HG03159 (cell line): Measurements from ENCODE around the gene PLEKHA5.
"Not testable (repeated sequence)": the region's sequence is repeated elsewhere in the genome, so short reads cannot be mapped to it uniquely, and the experiment has no call there.

Experiments used
- ATAC-seq: cut with Tn5 transposase; IDR thresholded peaks from one replicate; pipeline ENCODE4 v1.9.1; 2021; ENCODE audit warnings: mild to moderate bottlenecking, moderate library complexity; ENCODE audit not compliant: unreplicated experiment

Gene PLEKHA5

DNA sequence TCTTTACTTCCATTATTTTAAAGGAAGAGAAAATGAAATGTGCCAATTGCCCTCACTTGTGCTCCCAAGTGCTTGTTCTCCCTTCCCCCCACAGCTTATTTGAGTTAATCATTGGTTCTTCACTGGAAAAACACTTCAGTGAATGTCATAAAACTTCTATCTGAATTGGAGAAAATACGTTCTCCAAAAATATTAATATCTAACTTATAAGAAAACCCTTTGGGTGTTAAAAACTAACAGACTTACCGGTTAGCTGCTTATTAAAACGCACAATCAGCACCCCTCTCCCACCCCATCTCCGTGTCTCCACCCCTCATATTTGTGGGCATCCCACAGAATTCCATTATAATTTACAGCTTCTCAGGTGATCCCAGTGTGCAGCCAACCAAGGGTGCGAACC lies 31.7 kb downstream of the PLEKHA5 start:
- ATAC-seq = no peak

DNA sequence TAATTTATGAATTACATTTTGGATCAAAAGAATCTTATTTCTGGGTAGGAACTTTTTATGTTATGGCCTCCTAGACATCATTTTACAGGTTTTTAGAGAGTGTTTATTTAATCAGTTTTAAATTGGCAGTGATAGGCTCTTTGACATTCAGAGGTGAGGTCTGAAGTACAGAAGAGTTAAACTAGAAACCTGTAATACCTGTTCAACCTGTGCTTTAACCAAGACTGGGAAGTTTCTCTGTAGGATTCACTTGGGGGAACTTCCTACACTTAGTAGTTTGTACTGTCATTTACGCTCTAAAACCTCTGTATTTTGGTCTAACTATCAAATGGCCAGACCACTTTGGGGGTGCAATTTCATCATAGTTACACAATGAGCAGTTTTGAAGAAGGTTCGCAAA lies 35.9 kb downstream of the PLEKHA5 start:
- no peak for ATAC-seq

DNA sequence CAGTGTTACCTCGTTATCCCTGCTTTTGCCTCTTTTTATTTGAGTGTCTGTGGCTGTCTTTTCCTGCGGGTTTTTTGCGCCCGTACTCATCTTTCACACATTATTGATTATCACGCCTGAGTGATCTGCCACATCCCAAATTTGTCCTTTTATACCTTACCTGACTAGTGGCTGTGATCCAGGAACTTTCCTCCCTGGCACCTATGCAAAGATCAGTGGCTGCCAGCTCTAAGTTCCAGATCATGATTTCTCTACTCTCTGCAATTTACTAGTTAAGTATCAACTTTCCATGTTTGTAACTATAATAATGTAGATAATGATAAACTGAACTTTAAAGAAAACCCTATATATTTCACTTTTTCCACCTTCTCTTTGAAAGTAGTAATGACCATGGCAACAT lies 36.9 kb downstream of the PLEKHA5 start:
- ATAC-seq = no peak

DNA sequence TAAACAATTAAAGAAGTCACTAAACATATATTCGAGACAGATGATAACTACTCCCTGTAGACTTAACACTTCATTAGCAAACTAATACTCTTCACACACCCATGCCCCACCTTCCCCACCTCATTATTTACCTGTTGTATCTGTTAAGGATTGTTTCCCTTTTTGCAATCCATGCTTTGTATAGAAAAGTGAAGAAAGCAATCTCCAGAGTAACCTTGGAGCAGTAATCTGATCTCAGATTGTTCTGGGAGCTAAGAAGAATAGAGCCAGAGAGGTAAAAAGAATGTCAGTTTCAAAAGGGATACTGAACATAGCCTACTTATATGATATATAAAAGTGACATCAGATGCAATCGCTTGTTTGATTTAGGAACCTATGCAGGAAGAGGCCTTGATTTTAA lies 37.4 kb downstream of the PLEKHA5 start:
- ATAC-seq = no peak

DNA sequence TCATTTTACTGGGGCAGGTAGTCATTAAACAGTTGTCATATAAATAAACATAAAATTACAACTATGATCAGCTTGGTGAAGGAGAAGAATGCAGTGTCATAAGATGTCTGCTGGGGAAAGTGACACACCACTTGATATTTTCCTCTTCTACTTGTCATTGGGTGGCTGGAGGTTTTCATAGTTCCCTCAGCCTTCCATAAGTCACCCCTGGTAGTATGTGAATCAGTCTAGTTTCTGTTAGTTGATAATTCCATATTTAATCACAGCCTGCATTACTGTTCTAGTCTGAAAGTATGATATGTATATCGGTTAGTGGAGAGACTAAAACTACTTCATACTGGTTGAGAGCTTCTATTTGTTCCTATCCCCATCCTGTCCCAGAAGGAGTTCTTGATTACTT lies 38.2 kb downstream of the PLEKHA5 start:
- ATAC-seq = no peak

DNA sequence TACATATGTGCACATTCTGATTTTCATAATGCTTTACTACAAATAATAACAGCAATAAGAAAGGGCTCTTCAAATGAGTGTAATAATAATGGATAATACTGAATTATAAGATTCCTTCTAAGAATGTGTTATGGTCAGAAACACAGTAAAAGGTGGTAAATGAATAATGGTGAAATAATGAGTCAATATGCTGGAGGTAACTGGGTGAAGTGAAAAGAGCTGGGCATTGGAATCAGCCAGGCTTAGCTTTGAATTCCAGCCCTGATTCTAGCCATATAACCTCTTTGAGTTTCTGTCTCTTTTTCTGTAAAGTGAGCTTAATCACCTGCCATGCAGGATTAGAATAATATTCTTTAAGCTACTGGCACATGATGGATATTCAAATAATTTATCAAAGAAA lies 39.1 kb downstream of the PLEKHA5 start:
- ATAC-seq = no peak

DNA sequence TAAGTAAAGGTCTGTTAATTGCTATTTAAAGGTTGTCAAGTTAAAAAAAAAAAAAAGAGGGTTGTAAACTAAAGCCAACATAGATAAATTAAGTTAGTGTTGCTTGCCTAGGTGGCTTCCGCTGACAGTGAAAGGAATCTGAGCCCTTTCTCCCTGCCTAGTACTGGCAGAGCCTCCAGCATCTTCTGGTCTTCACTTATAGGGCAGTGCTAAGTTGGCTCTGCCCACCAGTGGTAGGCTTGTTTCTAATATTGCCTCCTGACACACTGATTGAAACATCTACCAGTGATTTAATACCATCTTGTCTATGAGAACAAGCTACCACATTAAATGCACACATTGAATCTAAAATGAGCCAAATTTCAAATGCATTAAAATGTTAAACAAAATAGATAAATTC lies 39.7 kb downstream of the PLEKHA5 start:
- ATAC-seq = no peak

DNA sequence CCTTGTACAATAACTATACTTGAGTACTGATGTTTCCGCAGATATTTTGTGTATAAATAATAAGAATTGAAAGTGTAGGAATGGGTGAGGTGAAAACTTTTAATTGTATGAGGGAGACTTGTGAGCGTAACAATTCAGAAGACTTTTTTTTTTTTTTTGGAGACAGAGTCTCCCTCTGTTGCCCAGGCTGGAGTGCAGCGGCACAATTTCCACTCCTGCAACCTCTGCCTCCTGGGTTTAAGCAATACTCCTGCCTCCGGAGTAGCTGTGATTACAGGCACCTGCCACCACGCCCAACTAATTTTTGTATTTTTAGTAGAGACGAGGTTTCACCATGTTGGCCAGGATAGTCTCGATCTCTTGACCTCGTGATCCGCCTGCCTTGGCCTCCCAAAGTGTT lies 40.8 kb downstream of the PLEKHA5 start:
- not testable (repeated sequence) for ATAC-seq

DNA sequence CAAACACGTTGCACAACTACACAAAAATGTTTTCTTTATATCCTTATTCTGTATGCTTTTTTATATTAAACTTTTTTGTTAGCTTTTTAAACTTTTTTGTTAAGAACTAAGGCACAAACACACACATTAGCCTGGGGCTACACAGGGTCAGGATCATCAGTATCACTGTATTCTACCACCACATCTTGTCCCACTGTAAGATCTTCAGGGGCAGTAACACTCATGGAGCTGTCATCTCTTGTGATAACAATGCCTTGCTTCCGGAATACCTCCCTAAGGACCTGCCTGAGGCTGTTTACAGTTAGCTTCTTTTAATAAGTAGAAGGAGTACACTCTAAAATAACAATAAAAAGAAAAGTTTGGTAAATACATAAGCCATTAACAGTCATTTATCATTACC lies 42.2 kb downstream of the PLEKHA5 start:
- no peak for ATAC-seq

DNA sequence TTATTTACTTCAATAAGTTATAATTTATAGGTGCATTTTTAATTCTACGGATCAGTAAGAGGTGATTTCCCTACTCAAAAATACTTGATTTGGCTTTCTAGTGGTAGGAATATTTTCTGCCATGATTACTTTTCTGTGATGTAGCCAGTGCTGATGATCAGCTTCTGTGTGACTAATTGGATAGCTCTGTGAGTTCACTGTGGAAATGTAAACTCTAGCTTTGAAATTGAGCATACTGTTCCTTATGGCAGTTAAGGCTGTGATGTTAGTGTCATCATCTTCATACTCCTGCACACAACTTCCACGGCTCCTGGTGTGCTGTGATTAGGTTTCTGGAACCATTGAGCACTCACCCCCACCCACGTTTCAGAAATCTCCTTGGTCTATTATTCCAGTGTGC lies 48.2 kb downstream of the PLEKHA5 start:
- ATAC-seq = no peak

DNA sequence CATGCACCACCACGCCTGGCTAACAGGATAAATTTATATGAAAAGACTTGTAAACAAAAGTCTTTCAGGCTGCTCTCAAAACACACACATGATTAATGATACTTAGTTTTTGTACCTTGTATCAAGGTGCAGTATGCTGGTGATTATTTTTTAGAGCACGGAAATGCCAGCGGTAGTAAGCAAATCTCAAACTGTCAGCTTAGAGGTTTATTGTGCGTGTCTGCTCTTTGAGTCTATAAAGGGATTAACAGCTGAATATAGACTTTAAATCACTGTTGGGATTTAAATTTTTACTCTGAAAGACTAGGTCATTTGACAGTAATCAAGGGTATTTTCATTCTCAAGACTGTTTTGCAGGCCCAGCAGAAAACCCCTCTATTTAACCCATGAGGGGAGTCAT lies 50.5 kb downstream of the PLEKHA5 start:
- ATAC-seq = no peak

DNA sequence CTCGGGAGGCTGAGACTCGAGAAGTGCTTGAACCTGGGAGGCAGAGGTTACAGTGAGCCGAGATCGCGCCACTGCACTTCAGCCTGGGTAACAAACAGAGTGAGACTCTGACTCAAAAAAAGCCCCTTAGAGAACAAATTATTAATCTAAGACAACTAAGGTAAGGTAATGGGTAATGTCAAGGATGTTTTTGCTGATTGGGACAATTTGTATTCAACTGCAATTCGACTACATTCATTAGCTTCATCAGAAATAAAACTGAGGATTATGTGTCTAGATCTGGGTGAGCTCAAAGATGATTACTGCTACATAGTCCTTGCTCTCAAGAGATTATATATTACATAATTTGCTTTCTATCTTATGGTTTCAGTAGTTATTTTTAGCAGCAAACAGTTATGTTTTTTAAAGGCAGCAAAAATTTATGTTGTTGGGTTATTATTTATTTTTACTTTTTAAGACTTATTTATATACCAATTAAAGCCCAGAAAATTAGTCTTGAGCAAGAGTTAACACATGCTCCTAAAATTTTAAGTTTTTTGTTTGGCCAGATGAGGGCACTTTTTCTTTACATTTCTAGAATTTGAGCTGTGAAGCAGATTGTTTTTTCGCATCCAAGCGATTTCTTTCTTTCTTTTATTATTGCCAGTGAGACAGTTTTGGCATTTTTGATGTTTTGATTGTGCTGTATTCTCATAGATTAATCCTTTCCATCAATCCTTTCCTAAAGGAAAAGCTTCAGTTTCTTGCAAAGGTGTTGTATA lies 52.3 kb downstream of the PLEKHA5 start:
- ATAC-seq = no peak

DNA sequence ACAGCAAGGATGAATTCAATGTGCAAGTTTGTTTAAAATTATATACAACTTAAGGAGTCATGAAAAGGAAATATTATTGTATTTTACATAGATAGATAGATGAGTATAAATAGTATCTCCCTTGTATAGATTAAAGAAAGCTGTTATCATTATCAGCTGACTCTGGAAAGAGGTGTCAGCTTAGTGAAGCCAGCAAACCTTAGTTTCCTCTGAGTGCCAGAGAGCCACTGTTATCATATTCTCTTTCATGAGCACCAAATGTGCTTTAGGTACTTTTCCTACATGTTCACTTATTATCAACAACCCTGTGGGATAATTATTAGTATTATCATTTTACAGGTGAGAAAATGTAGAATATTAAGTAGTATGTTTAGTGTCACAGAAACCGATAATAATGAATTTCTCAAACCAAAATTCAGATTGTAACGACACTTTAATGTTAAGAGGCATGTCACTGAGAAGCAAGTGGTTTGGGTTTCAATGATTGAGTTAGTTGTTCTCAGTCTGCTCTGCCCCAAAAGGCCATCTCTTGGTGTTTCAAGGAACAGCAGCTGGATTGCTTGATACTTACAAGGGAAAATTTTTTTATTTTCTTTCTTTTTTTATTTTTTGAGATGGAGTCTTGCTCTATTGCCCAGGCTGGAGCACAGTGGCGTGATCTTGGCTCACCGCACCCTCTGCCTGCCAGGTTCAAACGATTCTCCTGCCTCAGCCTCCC lies 53.7 kb downstream of the PLEKHA5 start:
- ATAC-seq = no peak

DNA sequence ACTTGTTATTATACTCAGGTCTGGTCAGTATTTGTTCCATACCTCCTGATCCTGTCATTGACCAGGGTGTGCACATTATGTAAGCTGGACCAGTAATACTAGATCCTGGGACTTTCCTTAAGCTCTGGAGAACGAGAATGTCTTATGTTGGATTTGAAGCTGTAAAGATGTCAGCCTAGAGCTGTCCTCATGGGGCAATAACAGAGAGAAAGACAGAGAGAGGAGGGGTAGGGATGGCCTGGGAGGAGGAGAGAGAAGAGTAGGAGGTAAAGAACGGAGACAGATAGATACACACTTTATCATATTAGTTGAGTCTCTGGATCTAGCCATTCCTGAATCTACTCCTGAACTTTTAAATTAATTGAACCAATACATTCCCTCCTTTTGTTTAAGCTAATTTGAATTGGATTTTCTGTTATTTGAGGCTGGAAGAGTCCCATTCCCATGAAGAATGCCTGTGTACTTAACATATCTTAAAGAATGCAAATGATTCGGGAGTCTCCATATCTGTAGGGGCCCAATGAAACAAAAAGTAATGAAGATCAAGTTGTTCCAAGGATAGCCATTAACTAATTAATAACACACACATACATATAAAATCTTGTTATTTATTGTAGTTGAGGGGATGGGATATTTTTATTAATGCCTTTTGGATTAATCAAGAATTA lies 55.9 kb downstream of the PLEKHA5 start:
- ATAC-seq = no peak

DNA sequence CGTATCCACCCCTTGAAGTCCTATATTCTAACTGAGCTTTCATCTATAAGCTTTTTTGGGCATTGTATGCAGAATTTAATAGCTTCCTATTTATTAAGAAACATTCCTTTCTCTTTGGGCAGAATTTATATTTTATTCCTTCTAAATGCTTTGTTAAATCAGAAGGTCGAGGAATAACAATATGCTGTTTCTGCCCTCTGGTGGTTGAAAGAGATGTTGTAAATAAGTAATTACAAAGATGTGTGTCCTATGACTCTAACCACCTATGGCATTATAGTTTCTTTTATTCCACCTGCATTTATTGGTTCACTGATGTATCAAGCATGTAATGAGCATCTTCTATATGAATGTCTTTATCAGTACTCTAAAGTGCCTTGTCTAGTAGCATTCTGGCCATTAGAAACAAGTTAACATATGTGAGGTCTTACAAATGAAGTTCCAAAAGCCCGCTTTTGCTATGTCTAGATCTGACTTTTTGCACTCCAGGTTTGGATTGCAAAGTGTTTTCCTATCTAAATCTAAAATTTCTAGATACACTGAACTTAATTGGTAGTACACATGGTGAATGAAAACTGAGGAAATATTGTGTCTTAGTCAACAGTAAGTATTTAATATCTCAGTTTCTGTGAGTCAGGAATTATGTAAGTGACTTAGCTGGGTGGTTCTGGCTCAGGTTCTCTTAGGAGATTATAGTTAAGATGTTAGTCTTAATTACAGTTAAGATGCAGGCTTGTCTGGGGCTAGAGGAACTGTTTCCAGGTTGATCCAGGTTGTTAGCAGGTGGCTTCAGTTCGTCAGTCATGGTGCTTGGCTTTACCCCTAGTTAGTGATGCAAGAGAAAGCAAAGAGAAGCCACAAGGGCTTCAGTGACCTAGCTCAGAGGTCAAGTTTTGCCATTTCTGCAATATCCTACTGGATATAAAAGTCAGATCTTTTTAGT lies 57.5 kb downstream of the PLEKHA5 start:
- peak; percentile 57 for ATAC-seq

DNA sequence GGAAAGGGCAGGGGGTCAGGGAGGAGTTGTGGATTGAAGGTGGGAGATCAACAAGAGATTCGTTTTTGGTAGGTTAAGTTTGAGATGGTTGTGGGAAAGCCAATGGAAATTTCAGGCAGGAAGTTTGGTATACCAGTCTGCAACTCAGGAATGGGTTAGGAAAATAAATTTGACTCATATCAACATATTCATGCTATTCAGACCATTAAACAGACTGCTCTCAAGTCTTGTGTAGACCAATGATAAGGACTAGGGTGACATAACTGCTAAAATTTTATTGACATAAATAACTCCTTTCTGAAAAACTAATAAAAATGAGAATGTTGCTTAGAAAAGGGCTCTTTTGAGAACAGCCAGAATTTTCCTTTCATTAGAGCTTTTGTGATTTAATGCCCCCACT lies 60.0 kb downstream of the PLEKHA5 start:
- ATAC-seq = no peak

DNA sequence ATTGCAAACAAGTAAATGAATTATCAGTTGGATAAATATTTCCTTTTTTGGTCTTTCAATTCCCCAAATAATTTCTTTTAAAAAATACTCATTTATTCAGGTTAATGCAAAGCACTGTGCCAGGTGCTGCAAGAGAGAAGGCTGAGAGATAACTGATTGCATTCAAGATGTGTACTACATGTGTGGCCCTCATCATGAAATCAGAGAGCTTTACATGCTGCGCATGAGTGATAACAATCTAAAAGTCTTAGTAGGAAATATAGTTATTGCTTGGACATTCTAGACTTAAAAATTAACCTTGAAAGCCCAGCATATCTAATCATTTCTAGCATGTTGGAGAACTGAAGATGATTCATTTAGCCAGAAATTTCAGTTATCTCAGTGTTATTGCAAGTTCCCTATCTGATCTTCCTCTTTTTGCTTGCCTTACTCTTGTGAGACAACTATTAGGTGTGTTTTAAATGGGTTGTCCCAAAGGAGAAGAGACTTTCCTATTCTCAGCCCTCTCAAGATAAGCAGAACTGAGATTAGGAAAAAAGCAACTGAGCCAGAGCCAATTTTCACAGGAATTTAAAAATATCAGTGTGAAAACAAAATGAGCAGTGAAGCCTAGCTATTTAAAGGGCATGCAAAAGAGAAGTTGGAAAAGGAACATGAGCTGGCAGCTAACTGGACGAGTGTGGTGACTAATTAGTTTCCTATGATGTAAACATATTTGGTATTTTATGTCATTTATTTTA lies 60.9 kb downstream of the PLEKHA5 start:
- ATAC-seq = peak; percentile 44

DNA sequence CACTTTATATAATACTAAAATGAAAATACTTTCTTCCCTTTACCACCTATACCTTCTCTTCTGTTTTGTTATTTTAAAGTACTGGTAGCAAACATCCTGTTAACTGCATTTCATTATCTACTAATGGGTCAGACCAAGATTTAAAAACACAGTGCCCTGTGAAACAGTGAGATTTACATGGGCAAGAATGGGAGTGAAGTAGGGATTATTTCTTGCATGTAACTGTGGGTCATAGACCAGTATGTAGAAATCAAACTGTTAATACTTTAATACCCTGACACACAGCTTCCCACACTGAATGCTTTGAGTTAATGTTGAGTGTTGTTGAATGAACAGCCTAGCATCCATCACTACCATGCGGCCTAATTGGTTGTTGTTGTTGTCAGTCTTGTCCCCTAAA lies 61.6 kb downstream of the PLEKHA5 start:
- no peak for ATAC-seq

DNA sequence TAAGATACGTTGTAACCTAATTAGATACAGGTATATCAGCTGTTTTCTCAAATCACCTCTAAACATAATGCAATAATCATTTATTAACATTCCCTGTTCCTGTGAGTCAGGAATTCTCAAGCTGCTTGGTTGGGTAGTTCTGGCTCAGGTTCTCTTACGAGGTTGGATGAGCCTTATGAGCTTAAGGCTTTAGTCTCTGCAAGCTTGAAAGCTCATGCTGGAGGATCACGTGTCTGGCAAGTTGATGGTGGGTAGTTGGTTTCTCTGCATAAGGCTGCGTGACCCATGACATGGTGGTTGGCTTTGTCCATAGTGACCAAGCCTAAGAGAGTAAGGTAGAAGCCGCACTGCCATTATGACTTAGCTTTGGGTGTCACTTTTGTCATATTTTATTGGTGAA lies 62.0 kb downstream of the PLEKHA5 start:
- ATAC-seq = no peak

DNA sequence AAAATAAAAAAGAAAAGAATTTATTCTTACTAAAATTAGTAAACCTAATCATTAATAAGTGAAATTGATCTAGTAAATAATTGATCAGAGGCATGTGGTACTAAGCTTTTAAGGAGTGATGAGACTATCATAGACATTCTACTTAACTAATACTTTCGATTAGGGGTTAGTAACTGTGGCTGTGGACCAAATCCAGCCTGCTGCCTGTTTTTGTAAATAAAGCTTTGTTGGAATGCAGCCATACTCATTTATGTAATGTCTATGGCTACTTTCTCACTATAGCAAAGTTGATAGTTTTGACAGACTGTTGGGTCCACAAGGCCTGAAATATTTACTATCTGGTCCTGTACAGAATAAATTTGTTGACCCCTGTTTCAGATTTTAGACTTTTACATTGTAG lies 63.2 kb downstream of the PLEKHA5 start:
- no peak for ATAC-seq
